Brain microvascular endothelial cell (primary cell): ENCODE measurements around the gene DOCK3.

Experiments
- DNase-seq: peaks from one replicate; pipeline ENCODE4 v3.0.0-alpha.2; 2020
- H3K27ac ChIP-seq: fragments of 250-450 bp; sonication (Bioruptor Pico); 2 replicates; pipeline ENCODE4 v1.5.1; 2020; ENCODE audit warnings: mild to moderate bottlenecking, moderate library complexity
- H3K27me3 ChIP-seq: fragments of 250-450 bp; sonication (Bioruptor Pico); replicated peaks from 2 replicates; pipeline ENCODE4 v1.5.1; 2020; ENCODE audit warnings: mild to moderate bottlenecking
- H3K36me3 ChIP-seq: fragments of 250-450 bp; sonication (Bioruptor Pico); replicated peaks from 2 replicates; pipeline ENCODE4 v1.5.1; 2020; ENCODE audit warnings: mild to moderate bottlenecking
- H3K4me3 ChIP-seq: 2 replicates; pipeline ENCODE4 v1.5.1; 2011; ENCODE audit warnings: low read depth, mild to moderate bottlenecking, control low read depth, low read length, moderate library complexity
- in situ Hi-C: cut with HindIII; loops from 2 replicates; pipeline ENCODE4 v1.10.0; 2017; ENCODE audit warnings: low sequenced_read_pairs, low pct_ligation_motif_present
- TF ChIP-seq, protein P1 (sequence below): IDR thresholded peaks from 2 replicates; pipeline ENCODE4 v1.5.1; 2011; ENCODE audit warnings: low read depth, mild to moderate bottlenecking, moderate library complexity, low read length, control low read depth, inconsistent platforms; ENCODE audit errors: missing control alignments

The DOCK3 gene

DNA sequence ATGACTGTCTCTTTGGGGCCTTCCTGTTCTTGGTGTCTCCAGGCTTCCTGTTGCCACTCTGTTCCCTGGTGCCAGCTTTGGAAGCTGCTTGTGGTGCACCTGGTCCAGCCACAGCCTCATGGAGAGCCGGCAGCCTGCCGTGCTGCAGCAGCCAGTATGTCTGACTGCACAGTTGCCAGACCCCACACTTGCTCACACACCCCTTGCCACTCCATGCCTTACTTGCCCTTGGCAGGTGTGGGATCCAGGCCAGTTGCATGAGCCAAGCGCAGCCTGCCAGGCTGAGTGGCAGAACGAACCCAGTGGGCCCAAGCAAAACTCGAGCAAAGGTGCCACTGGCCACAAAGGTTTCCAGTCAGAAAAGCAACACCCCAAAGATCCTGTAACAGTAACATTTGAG lies 309.2 kb downstream of the DOCK3 start:
- H3K36me3 ChIP-seq = no peaks in the 10 kb centered on the region
- in situ Hi-C loops = no loop called here
- TF ChIP-seq, protein P1, sequence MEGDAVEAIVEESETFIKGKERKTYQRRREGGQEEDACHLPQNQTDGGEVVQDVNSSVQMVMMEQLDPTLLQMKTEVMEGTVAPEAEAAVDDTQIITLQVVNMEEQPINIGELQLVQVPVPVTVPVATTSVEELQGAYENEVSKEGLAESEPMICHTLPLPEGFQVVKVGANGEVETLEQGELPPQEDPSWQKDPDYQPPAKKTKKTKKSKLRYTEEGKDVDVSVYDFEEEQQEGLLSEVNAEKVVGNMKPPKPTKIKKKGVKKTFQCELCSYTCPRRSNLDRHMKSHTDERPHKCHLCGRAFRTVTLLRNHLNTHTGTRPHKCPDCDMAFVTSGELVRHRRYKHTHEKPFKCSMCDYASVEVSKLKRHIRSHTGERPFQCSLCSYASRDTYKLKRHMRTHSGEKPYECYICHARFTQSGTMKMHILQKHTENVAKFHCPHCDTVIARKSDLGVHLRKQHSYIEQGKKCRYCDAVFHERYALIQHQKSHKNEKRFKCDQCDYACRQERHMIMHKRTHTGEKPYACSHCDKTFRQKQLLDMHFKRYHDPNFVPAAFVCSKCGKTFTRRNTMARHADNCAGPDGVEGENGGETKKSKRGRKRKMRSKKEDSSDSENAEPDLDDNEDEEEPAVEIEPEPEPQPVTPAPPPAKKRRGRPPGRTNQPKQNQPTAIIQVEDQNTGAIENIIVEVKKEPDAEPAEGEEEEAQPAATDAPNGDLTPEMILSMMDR = no peak
- DNase-seq = no peak
- no peak overlapping the region for H3K27ac ChIP-seq
- no peaks in the 10 kb centered on the region for H3K27me3 ChIP-seq
- no peak overlapping the region for H3K4me3 ChIP-seq

DNA sequence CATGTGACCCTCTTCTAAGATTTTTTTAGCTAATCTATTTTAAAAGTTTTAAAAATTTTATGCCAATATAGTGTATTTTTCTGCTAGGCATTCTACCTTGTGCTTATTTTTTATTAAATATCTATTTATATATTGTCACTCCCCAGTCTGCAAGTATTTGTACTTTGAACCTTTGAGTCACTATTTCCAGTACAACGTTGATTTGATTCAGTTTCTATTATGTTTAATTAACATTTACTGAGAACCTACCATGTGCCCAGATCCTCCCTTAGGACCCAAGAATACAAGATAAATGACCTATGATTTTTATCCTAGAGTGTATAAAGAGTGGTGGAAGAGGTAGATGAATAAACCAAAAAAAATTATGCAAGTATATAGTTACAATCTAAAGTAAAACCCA lies 311.2 kb downstream of the DOCK3 start:
- Histone ChIP-seq H3K27ac (no peak overlapping the region), H3K4me3 (no peak overlapping the region), H3K36me3 (no peaks in the 10 kb centered on the region), H3K27me3 (no peaks in the 10 kb centered on the region)
- in situ Hi-C loops = no loop called here
- TF ChIP-seq, protein P1 = no peak
- no peak for DNase-seq

DNA sequence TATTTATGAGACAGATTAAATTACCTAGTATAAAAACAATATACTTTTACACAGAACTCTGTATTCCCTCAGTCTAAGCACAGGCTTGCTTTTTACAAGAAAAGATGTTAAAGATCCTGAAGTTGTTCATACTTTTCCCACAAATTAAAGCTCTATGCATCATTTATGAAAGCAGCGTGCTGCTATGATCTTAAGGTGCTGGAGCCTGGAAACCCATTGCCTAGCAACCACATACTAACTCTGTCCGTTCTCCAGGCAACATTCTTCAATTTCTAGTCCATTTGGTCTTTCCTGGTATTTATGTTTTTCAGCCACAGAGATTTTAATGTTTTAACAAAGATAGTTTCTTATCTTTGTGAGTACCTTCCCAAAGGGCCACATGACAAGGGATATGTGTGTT lies 312.0 kb downstream of the DOCK3 start:
- Histone ChIP-seq H3K27ac (no peak overlapping the region), H3K36me3 (no peaks in the 10 kb centered on the region), H3K27me3 (no peaks in the 10 kb centered on the region), H3K4me3 (no peak overlapping the region)
- in situ Hi-C loops = no loop called here
- no peak for DNase-seq
- TF ChIP-seq, protein P1 = no peak

DNA sequence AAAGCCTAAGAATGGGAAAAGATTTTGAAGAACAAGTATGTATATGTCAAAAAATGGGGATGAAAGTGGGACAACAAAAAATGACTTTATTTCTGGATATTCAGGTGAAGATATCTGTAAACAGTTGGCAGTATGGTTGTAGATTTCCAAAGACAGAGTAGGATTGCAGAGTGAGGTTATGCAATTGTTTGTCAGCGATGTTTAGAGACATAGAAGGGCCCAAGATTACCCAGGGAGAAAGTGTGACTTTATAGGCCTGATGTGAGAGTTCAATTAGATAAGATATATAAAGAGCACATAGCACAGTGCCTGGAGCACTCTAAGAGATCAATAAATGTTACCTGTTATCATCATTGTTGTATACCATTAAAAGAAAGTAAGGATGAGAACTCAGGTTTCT lies 319.8 kb downstream of the DOCK3 start:
- no peaks in the 10 kb centered on the region for H3K27me3 ChIP-seq
- TF ChIP-seq, protein P1 = no peak
- no peaks in the 10 kb centered on the region for H3K36me3 ChIP-seq
- H3K4me3 ChIP-seq = no peak overlapping the region
- in situ Hi-C loops = no loop called here
- DNase-seq = no peak
- no peak overlapping the region for H3K27ac ChIP-seq

DNA sequence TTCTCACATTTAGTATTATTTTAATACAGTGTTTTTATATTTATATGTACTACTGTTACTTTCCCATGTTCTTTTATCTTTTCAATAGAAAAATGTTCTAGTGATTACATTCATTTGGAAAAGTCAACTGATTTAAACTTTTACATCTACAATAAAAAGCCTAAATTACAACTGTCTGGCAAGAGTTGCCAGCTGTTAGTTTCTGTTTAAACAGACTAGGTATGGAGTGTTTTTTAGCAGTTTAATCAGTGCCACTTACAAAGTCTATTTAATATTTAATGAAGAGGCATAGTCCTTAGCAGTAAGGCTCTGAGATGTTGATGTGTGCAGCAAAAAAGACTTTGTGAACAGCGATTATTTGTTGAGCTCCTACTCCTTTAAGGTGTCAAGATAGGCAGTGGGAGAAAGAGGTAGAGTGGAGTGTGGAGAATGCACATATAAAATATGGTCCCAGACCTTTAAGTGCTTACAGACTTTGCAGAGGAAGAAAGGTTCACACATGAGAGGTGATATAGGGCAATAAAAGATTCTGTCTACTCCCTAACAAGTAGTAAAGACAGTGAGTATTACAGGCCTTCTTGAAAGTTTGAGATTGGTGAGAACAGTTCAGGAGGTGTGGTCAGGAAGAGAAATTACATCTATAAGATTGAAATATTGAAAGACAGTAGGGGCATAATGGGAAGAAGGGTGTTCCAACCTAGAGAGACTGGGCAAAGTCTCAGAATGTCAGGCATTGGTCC lies 320.5 kb downstream of the DOCK3 start:
- no peak for DNase-seq

More for the DNA sequence above, 320.5 kb downstream of the DOCK3 start:
- Histone ChIP-seq H3K27ac (no peak overlapping the region), H3K4me3 (no peak overlapping the region), H3K27me3 (no peaks in the 10 kb centered on the region), H3K36me3 (no peaks in the 10 kb centered on the region)
- TF ChIP-seq, protein P1 = no peak
- in situ Hi-C loops = no loop called here
